GM13977 (cell line): Measurements from ENCODE around the gene LCE2D.

ENCODE experiments used
- DNase-seq: peaks from one replicate; pipeline ENCODE4 v3.0.0; 2012; ENCODE audit warnings: low spot score
- in situ Hi-C: fragments of 300-500 bp; cut with MboI; formaldehyde crosslinking; loops from one replicate; pipeline ENCODE4 v1.12.0; 2022; ENCODE audit warnings: low sequenced_read_pairs, low pct_unique_long_range_greater_than_20kb, mixed read lengths, inconsistent platforms; ENCODE audit not compliant: unreplicated experiment
- TF ChIP-seq, protein P1 (sequence below): IDR thresholded peaks from 2 replicates; pipeline ENCODE4 v1.5.1; 2012; ENCODE audit warnings: mild to moderate bottlenecking, control low read depth; ENCODE audit not compliant: insufficient read depth; ENCODE audit errors: extremely low read depth, missing control alignments

LCE2D gene

DNA sequence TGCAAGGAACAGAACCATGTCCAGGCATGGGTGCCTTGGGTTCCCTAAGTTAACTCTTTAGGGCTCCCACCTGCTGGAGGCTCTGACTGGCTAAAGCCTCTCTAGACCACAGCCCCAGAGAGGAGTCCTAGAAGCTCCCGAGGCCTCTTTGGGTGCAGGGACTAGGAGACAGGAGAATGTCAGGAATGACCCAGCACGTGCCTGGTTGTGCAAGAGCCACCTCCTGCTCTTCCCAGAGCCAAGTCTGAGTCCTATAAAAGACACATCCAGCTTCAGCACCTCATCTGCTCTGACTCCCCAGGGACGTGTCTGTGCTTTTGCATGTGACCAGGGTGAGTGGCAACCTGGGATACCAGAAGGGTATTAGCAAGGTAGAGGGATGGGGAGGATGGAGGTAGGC lies at the start of gene LCE2D:
TSS of gene LCE2D (plus strand) at position 283 of the 400 bp plus-strand sequence. CDS start 726 bp downstream, outside the sequence.
- DNase-seq = no peak
- in situ Hi-C loops = no loop called here

DNA sequence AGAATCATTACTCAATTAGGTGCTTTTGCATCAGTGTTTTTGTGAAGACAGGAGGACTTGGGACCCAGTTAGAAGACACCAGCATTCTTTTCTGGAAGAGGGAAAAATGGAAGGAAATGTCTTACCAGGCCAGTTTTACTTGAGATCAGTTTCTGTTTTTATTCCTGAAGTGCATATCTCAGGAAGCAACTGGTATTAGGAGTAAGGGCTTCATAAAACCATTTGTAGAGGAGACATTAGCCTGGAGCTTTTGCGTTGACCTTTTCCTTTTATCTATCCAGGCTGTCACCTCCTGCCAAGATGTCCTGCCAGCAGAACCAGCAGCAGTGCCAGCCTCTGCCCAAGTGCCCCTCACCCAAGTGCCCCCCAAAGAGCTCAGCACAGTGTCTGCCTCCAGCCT lies 49.7 kb upstream of the LCE2D start, which contains the start of gene LCE3B:
TSS of gene LCE3B (plus strand) at position 301 of the 400 bp plus-strand sequence. CDS start at position 301, 0 bp downstream.
- in situ Hi-C loops = no loop called here
- DNase-seq = no peak
- TF ChIP-seq, protein P1, sequence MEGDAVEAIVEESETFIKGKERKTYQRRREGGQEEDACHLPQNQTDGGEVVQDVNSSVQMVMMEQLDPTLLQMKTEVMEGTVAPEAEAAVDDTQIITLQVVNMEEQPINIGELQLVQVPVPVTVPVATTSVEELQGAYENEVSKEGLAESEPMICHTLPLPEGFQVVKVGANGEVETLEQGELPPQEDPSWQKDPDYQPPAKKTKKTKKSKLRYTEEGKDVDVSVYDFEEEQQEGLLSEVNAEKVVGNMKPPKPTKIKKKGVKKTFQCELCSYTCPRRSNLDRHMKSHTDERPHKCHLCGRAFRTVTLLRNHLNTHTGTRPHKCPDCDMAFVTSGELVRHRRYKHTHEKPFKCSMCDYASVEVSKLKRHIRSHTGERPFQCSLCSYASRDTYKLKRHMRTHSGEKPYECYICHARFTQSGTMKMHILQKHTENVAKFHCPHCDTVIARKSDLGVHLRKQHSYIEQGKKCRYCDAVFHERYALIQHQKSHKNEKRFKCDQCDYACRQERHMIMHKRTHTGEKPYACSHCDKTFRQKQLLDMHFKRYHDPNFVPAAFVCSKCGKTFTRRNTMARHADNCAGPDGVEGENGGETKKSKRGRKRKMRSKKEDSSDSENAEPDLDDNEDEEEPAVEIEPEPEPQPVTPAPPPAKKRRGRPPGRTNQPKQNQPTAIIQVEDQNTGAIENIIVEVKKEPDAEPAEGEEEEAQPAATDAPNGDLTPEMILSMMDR = no peak

More for the DNA sequence above, at the start of gene LCE2D:
- TF ChIP-seq, protein P1 = no peak

- DNase-seq = no peak
- TF ChIP-seq, protein P1 = no peak
- in situ Hi-C loops = no loop called here
These were observed 41.2 kb upstream of the LCE2D start for GRCh38 chr1:152621993-152622392.

DNA sequence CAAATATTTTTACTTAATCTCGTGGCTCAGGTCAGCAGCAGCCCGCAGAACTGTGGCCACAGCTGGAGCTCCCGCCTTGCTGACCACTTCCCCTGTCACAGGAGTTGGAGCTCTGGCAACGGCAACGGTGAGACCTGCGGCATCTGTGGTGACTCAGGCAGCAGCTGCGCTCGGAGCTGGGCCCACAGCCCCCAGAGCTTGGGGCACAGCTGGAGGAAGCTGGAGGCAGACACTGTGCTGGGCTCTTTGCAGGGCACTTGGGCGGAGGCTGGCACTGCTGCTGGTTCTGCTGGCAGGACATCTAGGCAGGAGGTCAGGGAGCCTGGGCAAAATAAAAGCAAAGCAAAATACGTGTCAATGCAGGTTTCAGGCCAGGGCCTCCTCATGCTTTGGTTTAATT lies 40.4 kb upstream of the LCE2D start, which contains the start of gene LCE3A:
TSS of gene LCE3A (minus strand) at position 301 of the 400 bp plus-strand sequence. CDS start at position 301, 0 bp downstream.
- TF ChIP-seq, protein P1 = no peak
- in situ Hi-C loops = no loop called here
- DNase-seq = no peak

DNA sequence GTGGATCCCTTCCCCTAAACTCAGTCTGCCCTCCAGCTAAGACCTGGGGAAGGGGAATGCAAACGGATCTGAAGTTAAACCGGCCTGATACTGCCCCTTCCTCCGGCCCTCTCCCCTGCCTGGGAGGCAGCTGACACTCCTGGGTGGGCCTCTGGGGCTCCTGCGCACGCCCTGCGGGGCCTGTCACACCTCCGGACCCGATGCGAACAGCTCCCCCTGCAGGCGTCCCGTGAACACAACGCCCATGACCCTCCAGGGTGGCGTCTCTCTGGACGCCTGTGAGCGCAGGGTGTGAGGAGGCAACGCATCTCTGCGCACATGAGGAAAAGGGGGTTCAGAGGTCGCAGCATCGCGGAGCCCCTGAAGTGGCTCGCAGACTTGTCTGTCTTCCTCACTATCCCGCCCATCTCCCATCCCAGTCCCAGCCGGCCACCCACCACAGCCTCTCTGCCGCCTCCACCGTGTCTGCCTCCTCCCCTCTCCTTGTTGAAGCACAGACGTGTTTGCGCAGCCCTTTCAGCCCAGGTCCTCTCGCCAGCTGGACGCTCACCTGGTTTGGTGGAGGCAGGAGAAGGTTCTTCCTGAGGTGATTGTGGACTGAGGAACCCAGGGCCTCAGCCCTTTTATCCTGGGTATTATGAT lies 39.9 kb upstream of the LCE2D start:
- TF ChIP-seq, protein P1 = peak; percentile 48
- peak; percentile 40 for DNase-seq
- in situ Hi-C loops = no loop called here

- TF ChIP-seq, protein P1 = no peak
- in situ Hi-C loops = no loop called here
- no peak for DNase-seq
These were observed 36.4 kb upstream of the LCE2D start for GRCh38 chr1:152626744-152627143.
